Activated CD8-positive, alpha-beta memory T cell treated with anti-CD3 and anti-CD28 coated beads, Interleukin-2, amount 50 U/mL, for 1 hour (primary cell): ENCODE measurements around the gene MXRA8.
"Not testable (repeated sequence)": the region's sequence is repeated elsewhere in the genome, so short reads cannot be mapped to it uniquely, and the experiment has no call there.

ENCODE experiments used
- DNase-seq: peaks from one replicate; pipeline ENCODE4 v3.0.0-alpha.2; 2020; ENCODE audit errors: extremely low read depth

MXRA8 gene

DNA sequence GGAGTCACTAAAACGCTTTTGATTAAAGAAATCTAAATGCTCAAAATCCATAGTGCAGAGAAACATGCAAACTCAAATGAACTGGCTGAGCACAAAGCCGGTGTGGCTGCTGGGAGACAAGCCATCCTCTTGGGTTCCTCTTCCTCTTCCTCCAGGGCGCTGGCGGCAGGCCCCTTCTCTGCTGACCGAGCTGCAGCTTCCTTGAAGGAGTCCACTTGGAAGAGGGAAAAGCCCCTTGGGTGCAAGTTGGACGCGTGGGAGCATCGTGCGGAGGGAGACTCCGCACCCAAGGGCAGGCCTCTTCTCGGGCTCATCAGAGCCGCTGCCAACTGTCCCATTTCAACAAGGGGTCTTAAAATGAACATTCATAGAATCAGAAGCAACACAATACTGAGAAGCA, 32.9 kb upstream of the MXRA8 start:
- DNase-seq: no peak

GRCh38 chr1:1390675-1391074, 32.3 kb upstream of the MXRA8 start:
- DNase-seq: no peak

- no peak for DNase-seq
Observed at GRCh38 chr1:1388078-1388472, 29.7 kb upstream of the MXRA8 start.

- no peak for DNase-seq
Observed at GRCh38 chr1:1387098-1388077, 29.0 kb upstream of the MXRA8 start.

GRCh38 chr1:1385931-1386330, 27.6 kb upstream of the MXRA8 start:
- DNase-seq: no peak

GRCh38 chr1:1385339-1385738, 27.0 kb upstream of the MXRA8 start:
- not testable (repeated sequence) for DNase-seq

DNA sequence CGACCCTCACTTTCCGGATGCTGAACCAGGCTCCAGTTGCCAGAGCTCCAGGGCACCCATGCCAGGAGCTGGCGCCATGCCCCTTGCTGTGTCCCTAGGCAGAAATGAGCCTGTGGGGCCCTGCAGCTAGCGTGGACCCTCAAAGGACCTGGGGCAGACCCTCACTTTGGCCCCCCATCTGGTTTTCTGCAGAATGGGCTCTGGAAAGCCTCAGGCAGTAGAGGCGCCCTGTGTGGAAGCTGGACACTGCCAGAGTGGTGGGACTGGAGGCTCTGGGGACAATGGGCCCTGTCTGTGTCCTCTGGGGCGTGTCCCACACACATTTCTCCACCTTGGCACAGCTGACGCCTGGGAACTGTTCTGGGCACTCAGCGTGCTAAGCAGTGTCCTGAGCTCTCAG, 22.9 kb upstream of the MXRA8 start:
- DNase-seq: no peak

DNA sequence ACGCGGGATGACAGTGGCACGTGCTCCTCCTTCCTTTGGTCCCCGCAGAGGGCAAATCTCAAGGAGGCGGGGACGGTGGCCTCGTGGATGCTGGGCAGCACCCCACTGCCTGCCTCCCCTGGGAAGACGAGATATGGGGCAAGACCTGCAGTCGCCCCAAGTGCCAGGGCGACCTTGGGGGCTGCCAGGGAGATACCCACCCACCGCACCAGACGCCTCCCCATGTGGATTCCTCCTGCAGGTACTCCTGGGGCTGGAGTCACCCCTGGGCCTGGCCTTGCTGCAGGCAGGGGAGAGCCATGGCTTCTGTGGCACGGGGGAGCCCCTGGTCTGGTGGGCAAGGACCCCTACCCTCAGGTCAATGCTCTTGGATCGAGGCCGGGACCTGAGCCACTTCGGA, 22.5 kb upstream of the MXRA8 start:
- no peak for DNase-seq

DNA sequence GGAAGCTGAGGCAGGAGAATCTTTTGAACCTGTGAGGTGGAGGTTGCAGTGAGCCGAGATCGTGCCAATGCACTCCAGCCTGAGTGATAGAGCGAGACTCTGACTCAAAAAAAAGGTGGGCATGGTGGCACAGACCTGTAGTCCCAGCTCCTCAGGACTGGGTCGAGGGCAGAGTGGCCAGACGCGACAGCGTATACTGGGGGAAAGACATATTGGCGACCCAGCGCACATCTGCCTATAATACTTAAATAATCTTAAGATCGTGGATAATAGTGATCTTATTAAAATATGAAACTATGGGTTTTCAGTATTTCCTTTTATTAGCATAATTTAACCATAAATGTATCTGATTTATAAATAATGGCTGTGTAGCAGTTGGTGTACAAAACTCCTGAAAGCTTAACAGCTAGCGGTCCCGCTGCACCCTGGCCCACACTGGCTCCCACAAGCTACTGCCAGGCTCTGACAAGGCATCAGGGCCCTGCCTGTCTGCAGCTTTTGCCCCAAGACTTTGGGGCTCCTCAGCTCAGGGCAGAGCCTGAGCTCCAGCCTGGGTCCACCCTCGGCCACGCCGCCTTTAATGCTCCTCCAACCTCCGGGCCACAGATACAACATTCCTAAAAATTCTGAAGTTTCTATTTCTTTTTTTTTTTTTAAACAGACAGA, 19.3 kb upstream of the MXRA8 start:
- no peak for DNase-seq

- DNase-seq: no peak
Observed at GRCh38 chr1:1376551-1377226, 18.3 kb upstream of the MXRA8 start.

GRCh38 chr1:1374929-1375662, 16.7 kb upstream of the MXRA8 start, which contains the start of gene AURKAIP1:
AURKAIP1 (minus strand) TSS chr1:1375207; CDS start chr1:1374756, 451 bp downstream.
- peak; percentile 92 for DNase-seq

DNA sequence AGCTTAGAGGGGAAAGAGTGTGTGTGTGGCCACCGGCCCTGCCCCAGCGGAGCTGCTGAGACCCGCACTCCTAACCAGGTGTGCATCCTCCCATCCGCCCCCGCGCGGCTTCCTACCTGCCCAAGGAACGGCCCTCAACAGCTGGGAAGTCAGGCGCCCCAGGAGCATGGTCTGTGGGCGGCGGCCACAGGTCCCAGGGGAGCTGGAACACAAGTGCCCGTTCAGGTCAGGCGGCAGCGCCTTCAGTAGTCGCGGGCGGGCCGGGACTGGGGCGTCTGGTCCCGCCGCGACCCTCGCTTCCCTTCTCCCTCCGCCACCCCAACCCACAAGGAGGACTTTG, 16.2 kb upstream of the MXRA8 start:
- DNase-seq: no peak

GRCh38 chr1:1373815-1374588, 15.6 kb upstream of the MXRA8 start:
- no peak for DNase-seq

- no peak for DNase-seq
Observed at GRCh38 chr1:1373051-1373814, 14.9 kb upstream of the MXRA8 start.

- no peak for DNase-seq
Observed at GRCh38 chr1:1371746-1372711, 13.7 kb upstream of the MXRA8 start.

DNA sequence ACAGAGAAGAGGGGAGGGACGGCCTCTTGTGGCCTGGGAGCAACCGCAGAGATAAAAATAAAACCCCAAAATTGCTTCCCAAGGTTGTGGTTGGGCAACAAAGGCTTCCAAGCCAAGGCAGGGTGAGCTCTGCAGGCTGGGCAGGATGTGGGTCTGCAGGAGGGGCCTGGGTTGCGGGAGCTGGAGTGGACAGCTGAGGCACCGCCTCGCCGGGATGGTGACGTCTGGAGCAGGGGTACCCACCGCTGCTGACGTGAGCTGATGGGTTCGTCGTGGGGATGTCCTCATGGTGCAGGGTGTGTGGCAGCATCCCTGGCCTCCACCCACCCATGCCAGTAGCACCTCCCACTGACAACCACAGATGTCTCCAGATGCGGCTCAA, 13.0 kb upstream of the MXRA8 start:
- DNase-seq: peak; percentile 89

DNA sequence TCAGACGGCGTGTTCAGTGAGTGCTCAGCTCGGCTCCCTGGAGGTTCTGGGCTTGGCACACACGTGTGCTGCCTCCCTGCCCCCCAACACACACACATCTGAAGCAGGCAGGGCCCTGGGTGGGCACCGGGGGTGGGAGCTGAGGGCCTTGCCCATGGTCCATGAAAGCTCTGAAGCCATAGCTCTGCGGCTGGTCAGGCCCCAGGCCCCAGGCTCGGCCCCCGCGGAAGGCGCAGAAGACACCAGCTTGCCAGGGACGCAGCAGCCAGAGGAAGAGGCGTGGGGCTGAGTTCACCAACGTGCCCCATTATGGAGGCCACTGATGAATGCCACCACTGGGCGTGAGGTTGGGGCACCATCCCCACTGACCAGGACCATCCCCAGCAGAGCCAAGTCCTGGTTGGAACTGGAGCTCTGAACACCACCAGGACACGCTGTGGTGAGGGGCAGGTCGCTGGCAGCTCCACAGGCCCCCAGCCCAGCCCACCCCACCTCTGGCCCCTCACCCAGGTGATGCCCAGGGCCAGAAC, 12.5 kb upstream of the MXRA8 start:
- DNase-seq: no peak

DNA sequence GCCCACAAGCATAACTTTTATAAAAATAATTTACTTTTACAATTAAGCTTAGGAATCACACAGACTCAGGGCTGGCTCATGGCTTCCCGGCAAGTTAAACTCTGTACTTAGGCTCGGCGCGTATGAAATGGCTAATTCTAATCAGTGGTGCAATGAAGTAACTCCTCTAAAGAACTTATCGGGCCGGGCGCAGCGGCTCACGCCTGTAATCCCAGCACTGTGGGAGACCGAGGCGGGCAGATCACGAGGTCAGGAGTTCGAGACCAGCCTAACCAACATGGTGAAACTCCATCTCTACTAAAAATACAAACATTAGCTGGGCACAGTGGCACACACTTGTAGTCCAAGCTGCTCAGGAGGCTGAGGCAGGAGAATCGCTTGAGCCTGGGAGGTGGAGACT, 11.7 kb upstream of the MXRA8 start:
- not testable (repeated sequence) for DNase-seq

GRCh38 chr1:1367315-1367714, 9.0 kb upstream of the MXRA8 start:
- no peak for DNase-seq
